ENCODE results near the gene RPL36AL.
"Not testable (repeated sequence)": the region's sequence is repeated elsewhere in the genome, so short reads cannot be mapped to it uniquely, and the experiment has no call there.

Gene RPL36AL

DNA sequence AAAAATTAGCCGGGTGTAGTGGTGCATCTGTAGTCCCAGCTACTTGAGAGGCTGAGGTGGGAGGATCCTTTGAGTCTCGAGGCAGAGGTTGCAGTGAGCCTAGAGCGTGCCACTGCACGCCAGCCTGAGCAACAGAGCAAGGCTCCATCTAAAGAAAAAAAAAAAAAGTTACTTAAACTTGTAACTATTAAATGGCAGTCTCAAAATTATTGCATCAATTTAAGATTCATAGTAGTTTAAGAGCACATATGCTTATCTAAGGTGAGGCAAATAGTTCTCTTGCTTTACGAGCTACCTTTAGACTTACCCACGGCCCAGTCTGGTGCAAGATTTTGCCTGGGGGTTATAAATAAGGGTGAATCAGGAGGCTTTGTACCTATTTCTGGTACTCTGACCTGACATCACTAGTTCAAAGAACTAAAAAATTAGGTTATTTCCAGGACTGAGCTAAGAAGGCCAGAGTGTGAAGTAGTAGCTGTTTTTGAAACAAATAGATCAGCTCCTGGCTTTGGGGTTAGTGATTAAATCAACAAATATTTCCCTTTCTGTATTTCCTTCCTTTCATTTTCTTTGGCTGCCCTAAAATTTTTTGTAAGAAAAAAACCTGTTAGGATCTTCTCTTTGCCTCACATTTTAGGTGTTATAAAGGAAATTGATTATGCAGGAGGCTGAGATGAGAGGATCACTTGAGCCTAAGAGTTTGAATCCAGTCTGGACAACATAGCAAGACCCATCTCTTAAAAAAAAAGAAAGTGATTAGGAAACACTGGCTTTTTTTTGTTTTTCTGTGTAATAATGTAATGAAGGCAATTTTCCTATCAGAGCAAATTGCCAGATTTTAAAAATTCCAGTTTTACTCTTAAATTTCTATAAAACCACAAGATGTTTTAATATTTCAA, 3.8 kb upstream of the RPL36AL start:
- peaks cover 86% of the 10 kb centered on the region for H3K36me3 Mint-ChIP-seq (ENCODE audit: low read depth)
- peak overlapping the region; percentile 99 for H3K27ac Mint-ChIP-seq
- peak overlapping the region; percentile 99 for H3K4me3 Mint-ChIP-seq
- no peaks in the 10 kb centered on the region for H3K9me3 Mint-ChIP-seq
- H3K4me1 Mint-ChIP-seq (ENCODE audit: low read depth): peaks cover 63% of the 10 kb centered on the region
- H3K27me3 Mint-ChIP-seq: no peaks in the 10 kb centered on the region
- no peak for DNase-seq

DNA sequence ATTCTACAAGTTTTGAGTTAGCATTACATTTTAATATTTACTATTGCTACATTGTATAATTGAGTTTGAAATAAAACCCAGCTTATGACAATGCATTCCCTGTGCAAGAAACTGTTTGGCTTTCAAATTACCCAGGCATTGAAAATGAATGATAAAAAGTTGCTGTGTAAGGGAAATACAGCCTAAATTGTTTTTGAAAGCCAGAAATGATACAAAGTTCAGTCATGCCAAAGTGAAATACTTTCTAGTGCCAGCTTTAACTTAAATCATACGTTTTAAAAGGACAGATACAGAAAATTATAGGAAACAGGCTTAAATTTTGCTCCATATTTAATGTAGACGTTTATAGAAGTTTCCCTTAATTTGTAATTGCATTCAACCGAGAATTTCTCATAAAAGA, 3.0 kb upstream of the RPL36AL start:
- H3K4me3 Mint-ChIP-seq: peak overlapping the region; percentile 99
- DNase-seq: no peak
- H3K36me3 Mint-ChIP-seq (ENCODE audit: low read depth): peaks cover 90% of the 10 kb centered on the region
- H3K9me3 Mint-ChIP-seq: no peaks in the 10 kb centered on the region
- peaks cover 63% of the 10 kb centered on the region for H3K4me1 Mint-ChIP-seq (ENCODE audit: low read depth)
- H3K27me3 Mint-ChIP-seq: no peaks in the 10 kb centered on the region
- H3K27ac Mint-ChIP-seq: peak overlapping the region; percentile 99

DNA sequence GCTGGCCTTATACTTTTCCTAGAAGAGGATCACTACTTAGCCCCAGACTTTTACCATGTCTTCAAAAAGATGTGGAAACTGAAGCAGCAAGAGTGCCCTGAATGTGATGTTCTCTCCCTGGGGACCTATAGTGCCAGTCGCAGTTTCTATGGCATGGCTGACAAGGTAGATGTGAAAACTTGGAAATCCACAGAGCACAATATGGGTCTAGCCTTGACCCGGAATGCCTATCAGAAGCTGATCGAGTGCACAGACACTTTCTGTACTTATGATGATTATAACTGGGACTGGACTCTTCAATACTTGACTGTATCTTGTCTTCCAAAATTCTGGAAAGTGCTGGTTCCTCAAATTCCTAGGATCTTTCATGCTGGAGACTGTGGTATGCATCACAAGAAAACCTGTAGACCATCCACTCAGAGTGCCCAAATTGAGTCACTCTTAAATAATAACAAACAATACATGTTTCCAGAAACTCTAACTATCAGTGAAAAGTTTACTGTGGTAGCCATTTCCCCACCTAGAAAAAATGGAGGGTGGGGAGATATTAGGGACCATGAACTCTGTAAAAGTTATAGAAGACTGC, 1.7 kb upstream of the RPL36AL start:
- H3K36me3 Mint-ChIP-seq (ENCODE audit: low read depth): peaks cover 91% of the 10 kb centered on the region
- no peak for DNase-seq
- peak overlapping the region; percentile 99 for H3K4me3 Mint-ChIP-seq
- H3K27ac Mint-ChIP-seq: peak overlapping the region; percentile 99
- peaks cover 67% of the 10 kb centered on the region for H3K4me1 Mint-ChIP-seq (ENCODE audit: low read depth)
- H3K27me3 Mint-ChIP-seq: no peaks in the 10 kb centered on the region
- H3K9me3 Mint-ChIP-seq: no peaks in the 10 kb centered on the region

DNA sequence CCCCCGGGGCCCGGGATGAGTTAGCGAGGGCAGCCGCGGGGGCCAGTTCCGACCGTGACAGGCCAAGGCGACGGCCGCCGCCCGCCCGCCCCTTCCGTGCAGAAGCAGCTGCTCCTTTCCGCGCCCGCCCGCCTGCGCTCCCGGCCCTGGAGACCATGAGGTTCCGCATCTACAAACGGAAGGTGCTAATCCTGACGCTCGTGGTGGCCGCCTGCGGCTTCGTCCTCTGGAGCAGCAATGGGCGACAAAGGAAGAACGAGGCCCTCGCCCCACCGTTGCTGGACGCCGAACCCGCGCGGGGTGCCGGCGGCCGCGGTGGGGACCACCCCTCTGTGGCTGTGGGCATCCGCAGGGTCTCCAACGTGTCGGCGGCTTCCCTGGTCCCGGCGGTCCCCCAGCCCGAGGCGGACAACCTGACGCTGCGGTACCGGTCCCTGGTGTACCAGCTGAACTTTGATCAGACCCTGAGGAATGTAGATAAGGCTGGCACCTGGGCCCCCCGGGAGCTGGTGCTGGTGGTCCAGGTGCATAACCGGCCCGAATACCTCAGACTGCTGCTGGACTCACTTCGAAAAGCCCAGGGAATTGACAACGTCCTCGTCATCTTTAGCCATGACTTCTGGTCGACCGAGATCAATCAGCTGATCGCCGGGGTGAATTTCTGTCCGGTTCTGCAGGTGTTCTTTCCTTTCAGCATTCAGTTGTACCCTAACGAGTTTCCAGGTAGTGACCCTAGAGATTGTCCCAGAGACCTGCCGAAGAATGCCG, 872 bp upstream of the RPL36AL start:
- peaks cover 92% of the 10 kb centered on the region for H3K36me3 Mint-ChIP-seq (ENCODE audit: low read depth)
- peak overlapping the region; percentile 99 for H3K27ac Mint-ChIP-seq
- peaks cover 67% of the 10 kb centered on the region for H3K4me1 Mint-ChIP-seq (ENCODE audit: low read depth)
- H3K27me3 Mint-ChIP-seq: no peaks in the 10 kb centered on the region
- DNase-seq: no peak
- peak overlapping the region; percentile 99 for H3K4me3 Mint-ChIP-seq
- H3K9me3 Mint-ChIP-seq: no peaks in the 10 kb centered on the region

DNA sequence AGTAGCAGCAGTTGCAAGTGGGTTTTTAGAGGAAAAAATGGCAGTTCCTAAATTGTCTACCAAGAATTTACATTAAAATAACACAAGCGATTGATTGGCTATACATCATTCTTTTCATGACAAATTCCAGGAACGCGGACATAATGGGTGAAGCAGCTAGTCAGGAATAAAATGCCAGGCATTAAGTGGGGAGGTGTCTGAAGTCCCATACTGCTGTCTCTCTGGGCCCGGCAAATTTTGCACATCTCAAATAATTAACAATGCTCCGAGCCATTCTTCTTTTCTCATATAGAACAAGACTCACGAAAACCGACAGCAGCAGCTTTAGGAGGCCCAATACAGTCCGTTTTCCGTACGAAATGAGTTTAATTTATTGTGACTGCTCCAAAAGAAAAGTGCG, 696 bp downstream of the RPL36AL start:
- no peak for DNase-seq
- Mint-ChIP-seq H3K27ac (peak overlapping the region; percentile 99), H3K9me3 (no peaks in the 10 kb centered on the region), H3K4me1 (ENCODE audit: low read depth) (peaks cover 62% of the 10 kb centered on the region), H3K4me3 (peak overlapping the region; percentile 99), H3K36me3 (ENCODE audit: low read depth) (peaks cover 94% of the 10 kb centered on the region), H3K27me3 (no peaks in the 10 kb centered on the region)

DNA sequence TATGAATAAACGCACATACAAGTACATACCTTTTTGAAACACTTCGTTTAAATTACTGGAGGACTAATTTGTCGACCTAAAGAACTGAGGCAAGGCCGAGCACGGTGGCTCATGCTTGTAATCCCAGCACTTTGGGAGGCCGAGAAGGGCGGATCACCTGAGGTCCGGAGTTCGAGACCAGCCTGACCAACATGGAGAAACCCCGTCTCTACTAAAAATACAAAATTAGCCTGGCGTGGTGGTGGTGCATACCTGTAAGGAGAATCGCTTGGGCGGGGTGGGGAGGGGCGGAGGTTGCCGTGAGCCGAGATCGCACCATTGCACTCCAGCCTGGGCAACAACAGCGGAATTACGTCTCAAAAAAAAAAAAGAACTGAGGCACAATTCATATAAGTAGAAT, 1.2 kb downstream of the RPL36AL start:
- Mint-ChIP-seq H3K36me3 (ENCODE audit: low read depth) (peaks cover 94% of the 10 kb centered on the region), H3K27ac (peak overlapping the region; percentile 99), H3K4me1 (ENCODE audit: low read depth) (peaks cover 59% of the 10 kb centered on the region), H3K4me3 (peak overlapping the region; percentile 99)
- not testable (repeated sequence) for DNase-seq, H3K9me3 Mint-ChIP-seq, H3K27me3 Mint-ChIP-seq

DNA sequence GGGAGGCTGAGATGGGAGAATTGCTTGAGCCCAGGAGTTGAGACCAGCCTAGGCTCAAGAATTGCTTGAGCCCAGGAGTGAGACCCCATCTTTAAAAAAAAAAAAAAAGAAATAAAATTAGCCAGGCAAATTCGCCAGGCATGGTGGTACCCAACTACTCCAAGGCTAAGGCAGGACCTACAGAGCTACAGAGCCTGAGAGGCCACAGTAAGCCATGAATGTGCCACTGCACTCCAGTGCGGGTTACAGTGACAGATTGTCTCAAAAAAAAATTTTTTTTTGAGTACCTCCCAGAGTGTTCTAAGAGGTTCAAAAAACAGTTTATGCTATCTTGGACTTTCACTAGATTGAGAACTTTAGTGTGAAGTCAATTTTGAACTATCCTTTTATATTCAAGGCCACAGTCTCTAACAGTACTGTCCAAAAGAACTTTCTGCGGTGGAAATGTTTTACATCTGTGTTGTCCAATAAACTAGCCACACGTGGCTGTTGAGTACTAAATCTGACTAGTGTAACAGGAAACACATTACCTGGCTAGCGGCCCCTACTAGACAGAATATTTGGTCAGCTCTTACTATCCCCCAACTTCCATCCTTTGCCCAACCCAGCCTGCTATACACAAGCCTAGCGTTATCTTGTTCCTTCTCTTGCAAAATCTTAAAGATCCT, 2.4 kb downstream of the RPL36AL start:
- DNase-seq: no peak
- H3K4me1 Mint-ChIP-seq (ENCODE audit: low read depth): peaks cover 46% of the 10 kb centered on the region
- H3K36me3 Mint-ChIP-seq (ENCODE audit: low read depth): peaks cover 87% of the 10 kb centered on the region
- peak overlapping the region; percentile 99 for H3K27ac Mint-ChIP-seq
- peak overlapping the region; percentile 99 for H3K4me3 Mint-ChIP-seq
- no peaks in the 10 kb centered on the region for H3K27me3 Mint-ChIP-seq
- H3K9me3 Mint-ChIP-seq: no peaks in the 10 kb centered on the region

DNA sequence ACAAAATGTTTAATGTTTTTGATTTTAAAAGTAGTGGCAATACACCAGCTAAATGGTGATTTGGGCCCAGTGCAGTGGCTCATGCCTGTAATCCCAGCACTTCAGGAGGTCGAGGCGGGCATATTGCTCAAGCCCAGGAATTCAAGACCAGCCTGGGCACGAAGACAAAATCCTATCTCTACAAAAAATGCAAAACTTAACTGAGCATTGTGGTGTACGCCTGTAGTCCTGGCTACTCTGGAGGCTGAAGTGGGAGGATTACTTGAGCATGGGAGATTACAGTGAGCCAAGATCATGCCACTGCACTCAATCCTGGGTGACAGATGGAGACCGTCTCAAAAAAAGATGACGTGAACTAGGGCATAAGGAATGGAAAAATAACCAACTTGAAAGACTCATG, 4.7 kb downstream of the RPL36AL start:
- H3K27ac Mint-ChIP-seq: peak overlapping the region; percentile 68
- H3K9me3 Mint-ChIP-seq: no peaks in the 10 kb centered on the region
- peaks cover 39% of the 10 kb centered on the region for H3K4me1 Mint-ChIP-seq (ENCODE audit: low read depth)
- no peak overlapping the region for H3K4me3 Mint-ChIP-seq
- peaks cover 88% of the 10 kb centered on the region for H3K36me3 Mint-ChIP-seq (ENCODE audit: low read depth)
- H3K27me3 Mint-ChIP-seq: no peaks in the 10 kb centered on the region
- DNase-seq: no peak

DNA sequence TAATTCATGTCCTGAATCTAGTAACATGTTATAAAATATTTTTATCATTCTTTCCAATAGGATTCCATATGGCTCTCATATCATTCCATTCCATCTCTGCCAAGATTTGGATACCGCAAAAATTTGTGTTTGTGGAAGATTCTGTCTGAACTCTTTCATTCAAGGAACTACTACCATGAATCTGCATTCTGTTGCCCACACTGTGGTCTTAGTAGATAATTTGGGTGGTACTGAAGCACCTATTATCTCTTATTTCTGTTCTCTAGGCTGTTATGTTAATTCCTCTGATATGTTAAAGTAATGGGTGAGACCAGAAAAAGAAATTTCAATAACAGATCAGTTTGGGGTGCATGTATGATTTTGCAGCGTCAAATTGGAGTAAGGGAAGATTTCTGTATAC, 6.2 kb downstream of the RPL36AL start:
- Mint-ChIP-seq H3K36me3 (ENCODE audit: low read depth) (peaks cover 87% of the 10 kb centered on the region), H3K27me3 (no peaks in the 10 kb centered on the region), H3K4me1 (ENCODE audit: low read depth) (peaks cover 36% of the 10 kb centered on the region), H3K27ac (no peak overlapping the region), H3K4me3 (no peak overlapping the region), H3K9me3 (no peaks in the 10 kb centered on the region)
- no peak for DNase-seq

DNA sequence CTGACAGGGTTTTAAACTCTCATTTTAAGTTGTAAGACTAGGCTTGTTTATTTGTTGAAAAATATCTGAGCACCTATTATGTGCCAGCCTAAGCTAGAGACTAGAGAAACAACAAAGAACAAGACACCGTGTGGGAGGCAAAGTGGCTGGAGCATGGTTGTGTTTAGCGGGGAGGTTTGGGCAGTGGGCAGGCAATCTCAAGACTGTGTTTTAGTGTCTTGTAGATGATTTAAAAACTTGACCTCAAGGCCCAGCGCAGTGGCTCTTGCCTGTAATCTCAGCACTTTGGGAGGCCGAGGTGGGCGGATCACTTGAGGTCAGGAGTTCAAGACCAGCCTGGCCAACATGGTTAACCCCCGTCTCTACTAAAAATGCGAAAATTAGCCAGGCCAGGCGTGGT, 7.8 kb downstream of the RPL36AL start:
- peaks cover 26% of the 10 kb centered on the region for H3K4me1 Mint-ChIP-seq (ENCODE audit: low read depth)
- H3K27ac Mint-ChIP-seq: no peak overlapping the region
- DNase-seq: no peak
- H3K36me3 Mint-ChIP-seq (ENCODE audit: low read depth): peaks cover 83% of the 10 kb centered on the region
- no peaks in the 10 kb centered on the region for H3K9me3 Mint-ChIP-seq
- no peaks in the 10 kb centered on the region for H3K27me3 Mint-ChIP-seq
- no peak overlapping the region for H3K4me3 Mint-ChIP-seq

DNA sequence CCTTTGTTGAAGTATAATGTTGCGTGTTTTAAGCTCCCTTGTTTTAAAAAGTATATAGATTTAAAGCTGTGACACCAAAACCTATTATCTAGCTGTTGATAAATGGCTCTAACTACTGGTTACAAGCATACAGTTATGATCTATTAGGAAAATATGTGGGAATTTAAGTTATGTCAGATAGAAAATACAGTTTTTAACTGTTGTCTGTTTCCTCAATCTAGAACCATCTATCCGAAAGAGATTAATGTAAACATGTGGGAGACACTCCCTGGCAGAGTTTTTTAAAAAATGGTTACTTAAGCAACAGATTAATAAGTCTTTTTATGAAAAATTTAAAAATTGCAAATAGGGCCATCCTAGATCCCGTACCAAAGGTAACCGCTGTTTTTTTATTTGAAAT, 8.2 kb downstream of the RPL36AL start:
- DNase-seq: no peak
- Mint-ChIP-seq H3K27me3 (no peaks in the 10 kb centered on the region), H3K4me3 (no peak overlapping the region), H3K27ac (no peak overlapping the region), H3K36me3 (ENCODE audit: low read depth) (peaks cover 83% of the 10 kb centered on the region), H3K9me3 (no peaks in the 10 kb centered on the region), H3K4me1 (ENCODE audit: low read depth) (peaks cover 22% of the 10 kb centered on the region)

DNA sequence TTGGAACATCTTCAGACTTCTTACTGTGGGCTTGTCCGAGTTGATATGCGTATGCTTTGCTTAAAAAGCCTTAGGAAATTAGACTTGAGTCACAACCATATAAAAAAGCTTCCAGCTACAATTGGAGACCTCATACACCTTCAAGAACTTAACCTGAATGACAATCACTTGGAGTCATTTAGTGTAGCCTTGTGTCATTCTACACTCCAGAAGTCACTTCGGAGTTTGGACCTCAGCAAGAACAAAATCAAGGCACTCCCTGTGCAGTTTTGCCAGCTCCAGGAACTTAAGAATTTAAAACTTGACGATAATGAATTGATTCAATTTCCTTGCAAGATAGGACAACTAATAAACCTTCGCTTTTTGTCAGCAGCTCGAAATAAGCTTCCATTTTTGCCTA, 12.8 kb downstream of the RPL36AL start:
- no peak overlapping the region for H3K4me3 Mint-ChIP-seq
- peaks cover 86% of the 10 kb centered on the region for H3K36me3 Mint-ChIP-seq (ENCODE audit: low read depth)
- H3K27ac Mint-ChIP-seq: no peak overlapping the region
- H3K4me1 Mint-ChIP-seq (ENCODE audit: low read depth): peaks cover 20% of the 10 kb centered on the region
- no peak for DNase-seq
- no peaks in the 10 kb centered on the region for H3K9me3 Mint-ChIP-seq
- no peaks in the 10 kb centered on the region for H3K27me3 Mint-ChIP-seq

DNA sequence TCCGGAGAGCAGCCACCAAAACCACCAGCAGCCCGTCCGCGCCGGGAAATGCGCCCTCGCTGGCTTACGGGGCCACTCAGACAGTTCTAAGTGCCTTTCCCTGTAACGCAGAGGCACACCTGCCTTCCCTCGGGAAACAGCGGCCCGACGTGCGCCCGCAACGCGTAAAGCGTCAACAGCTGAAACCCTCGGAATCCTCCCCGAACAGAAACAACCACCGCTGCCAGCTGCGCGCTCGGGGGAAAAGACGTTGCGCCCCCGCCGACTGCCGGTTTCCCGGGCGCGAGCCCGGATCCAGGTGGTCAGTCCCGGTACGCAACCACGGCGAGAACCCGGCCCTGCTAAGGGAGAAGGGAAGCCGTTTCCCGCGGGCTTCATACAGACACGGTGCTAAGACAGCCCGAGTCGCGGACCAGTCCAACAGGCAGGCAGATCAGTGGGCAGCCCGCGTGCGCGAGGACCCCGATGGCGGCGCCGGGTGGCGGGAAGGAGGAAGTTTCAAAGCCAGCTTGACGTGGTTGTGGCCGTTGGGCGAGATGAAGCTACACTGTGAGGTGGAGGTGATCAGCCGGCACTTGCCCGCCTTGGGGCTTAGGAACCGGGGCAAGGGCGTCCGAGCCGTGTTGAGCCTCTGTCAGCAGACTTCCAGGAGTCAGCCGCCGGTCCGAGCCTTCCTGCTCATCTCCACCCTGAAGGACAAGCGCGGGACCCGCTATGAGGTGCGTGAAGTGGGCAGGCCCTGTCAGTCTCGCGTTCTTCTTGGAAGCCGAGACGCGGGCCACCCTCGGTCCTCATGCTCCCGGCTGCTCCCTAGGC, 21.7 kb downstream of the RPL36AL start, which contains the start of gene LRR1:
LRR1 (plus strand) TSS at position 456 of the 816 bp plus-strand sequence; CDS start at position 537, 81 bp downstream.
- Mint-ChIP-seq H3K27me3 (no peaks in the 10 kb centered on the region), H3K27ac (peak within 1 kb of the TSS; percentile 97), H3K4me1 (ENCODE audit: low read depth) (peaks cover 38% of the 10 kb centered on the region), H3K9me3 (no peaks in the 10 kb centered on the region), H3K4me3 (peak within 1 kb of the TSS; percentile 97), H3K36me3 (ENCODE audit: low read depth) (peaks cover 53% of the 10 kb centered on the region)
- peak; percentile 95 for DNase-seq

DNA sequence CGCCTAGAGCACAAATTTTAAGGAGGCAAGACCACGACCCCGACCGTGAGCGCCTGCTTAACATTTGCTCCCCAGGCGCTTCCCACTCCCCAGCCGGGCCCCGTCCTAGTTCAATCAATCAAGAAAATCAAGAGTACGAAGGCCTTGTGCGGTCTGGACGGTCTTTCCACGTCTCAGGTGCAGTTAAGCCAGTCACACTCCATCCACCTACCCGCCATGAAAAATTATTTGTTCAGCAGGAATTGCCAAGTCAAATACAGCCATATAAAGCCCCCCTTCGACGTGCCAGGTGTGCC, 22.3 kb downstream of the RPL36AL start:
- no peak for DNase-seq
- peaks cover 49% of the 10 kb centered on the region for H3K36me3 Mint-ChIP-seq (ENCODE audit: low read depth)
- H3K4me3 Mint-ChIP-seq: peak overlapping the region; percentile 97
- H3K27ac Mint-ChIP-seq: peak overlapping the region; percentile 97
- peaks cover 38% of the 10 kb centered on the region for H3K4me1 Mint-ChIP-seq (ENCODE audit: low read depth)
- H3K9me3 Mint-ChIP-seq: no peaks in the 10 kb centered on the region
- H3K27me3 Mint-ChIP-seq: no peaks in the 10 kb centered on the region
